H1 (cell line): ENCODE results near the gene SPRING1.

Source experiments
- ASH2L ChIP-seq: fragments of 200-600, 300-600 bp; sonication (generic); IDR thresholded peaks from one replicate; pipeline ENCODE4 v1.7.1; 2017; ENCODE audit warnings: low read length
- BCL11A ChIP-seq, 2 experiments: IDR thresholded peaks; one replicate each; pipeline ENCODE4 v1.6.1; 2011; ENCODE audit warnings: low read depth in 2 of 2, low read length in 2 of 2, mild to moderate bottlenecking in 2 of 2
- CHD1 ChIP-seq: IDR thresholded peaks from 2 replicates; pipeline ENCODE4 v1.6.1; 2012; ENCODE audit warnings: low read depth, low read length, improper control_type of control experiment
- CREB1 ChIP-seq: IDR thresholded peaks from 2 replicates; pipeline ENCODE4 v1.6.1; 2012; ENCODE audit warnings: inconsistent platforms
- EP300 ChIP-seq, 2 experiments: IDR thresholded peaks; 1 replicate in 1 of 2; 2 replicates in 1 of 2; pipeline ENCODE4 v1.6.1; 2011 to 2012; ENCODE audit warnings: low read depth in 2 of 2, low read length in 2 of 2, mild to moderate bottlenecking in 2 of 2, borderline replicate concordance in 1 of 2, inconsistent platforms in 1 of 2, moderate library complexity in 1 of 2
- EZH2 ChIP-seq: fragments of 200-600 bp; sonication (generic); IDR thresholded peaks from 2 replicates; pipeline ENCODE4 v1.7.1; 2012; ENCODE audit warnings: low read depth, mild to moderate bottlenecking, moderate library complexity, low read length, inconsistent platforms; ENCODE audit not compliant: severe bottlenecking
- JUND ChIP-seq: IDR thresholded peaks from 2 replicates; pipeline ENCODE4 v1.6.1; 2011; ENCODE audit warnings: mild to moderate bottlenecking, improper control_type of control experiment, low read length
- NRF1 ChIP-seq: IDR thresholded peaks from 2 replicates; pipeline ENCODE4 v1.6.1; 2011; ENCODE audit warnings: mild to moderate bottlenecking, low read depth, low read length, improper control_type of control experiment
- POLR2AphosphoS5 ChIP-seq: IDR thresholded peaks from 2 replicates; pipeline ENCODE4 v1.6.1; 2011; ENCODE audit warnings: low read depth, low read length
- SRF ChIP-seq: IDR thresholded peaks from 2 replicates; pipeline ENCODE4 v1.6.1; 2011; ENCODE audit warnings: mild to moderate bottlenecking, low read depth, low read length, moderate library complexity
- TAF1 ChIP-seq: IDR thresholded peaks from 2 replicates; pipeline ENCODE4 v1.6.1; 2011; ENCODE audit warnings: mild to moderate bottlenecking, low read depth, low read length
- TBP ChIP-seq: IDR thresholded peaks from 2 replicates; pipeline ENCODE4 v1.6.1; 2011; ENCODE audit warnings: low read depth, low read length, improper control_type of control experiment
- TCF12 ChIP-seq: IDR thresholded peaks from 2 replicates; pipeline ENCODE4 v1.6.1; 2011; ENCODE audit warnings: low read depth, mild to moderate bottlenecking, low read length
- TF ChIP-seq, protein P1 (sequence below), 3 experiments: IDR thresholded peaks; 1 replicate in 2 of 3; 2 replicates in 1 of 3; pipeline versions ENCODE4 v1.5.1 to v1.6.1; 2011; ENCODE audit warnings: low read length in 3 of 3, mild to moderate bottlenecking in 3 of 3, inconsistent platforms in 2 of 3, low read depth in 1 of 3, moderate library complexity in 1 of 3; ENCODE audit not compliant: insufficient read depth in 1 of 3; ENCODE audit errors: control extremely low read depth in 1 of 3

- TF ChIP-seq SRF: no peak
- no peak for TF ChIP-seq NRF1
- no peak for TF ChIP-seq POLR2AphosphoS5
- TF ChIP-seq EZH2: no peak
- no peak for TF ChIP-seq JUND
- TF ChIP-seq TBP: no peak
- TF ChIP-seq, protein P1, sequence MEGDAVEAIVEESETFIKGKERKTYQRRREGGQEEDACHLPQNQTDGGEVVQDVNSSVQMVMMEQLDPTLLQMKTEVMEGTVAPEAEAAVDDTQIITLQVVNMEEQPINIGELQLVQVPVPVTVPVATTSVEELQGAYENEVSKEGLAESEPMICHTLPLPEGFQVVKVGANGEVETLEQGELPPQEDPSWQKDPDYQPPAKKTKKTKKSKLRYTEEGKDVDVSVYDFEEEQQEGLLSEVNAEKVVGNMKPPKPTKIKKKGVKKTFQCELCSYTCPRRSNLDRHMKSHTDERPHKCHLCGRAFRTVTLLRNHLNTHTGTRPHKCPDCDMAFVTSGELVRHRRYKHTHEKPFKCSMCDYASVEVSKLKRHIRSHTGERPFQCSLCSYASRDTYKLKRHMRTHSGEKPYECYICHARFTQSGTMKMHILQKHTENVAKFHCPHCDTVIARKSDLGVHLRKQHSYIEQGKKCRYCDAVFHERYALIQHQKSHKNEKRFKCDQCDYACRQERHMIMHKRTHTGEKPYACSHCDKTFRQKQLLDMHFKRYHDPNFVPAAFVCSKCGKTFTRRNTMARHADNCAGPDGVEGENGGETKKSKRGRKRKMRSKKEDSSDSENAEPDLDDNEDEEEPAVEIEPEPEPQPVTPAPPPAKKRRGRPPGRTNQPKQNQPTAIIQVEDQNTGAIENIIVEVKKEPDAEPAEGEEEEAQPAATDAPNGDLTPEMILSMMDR (IDR thresholded peaks at IDR 0.05; ENCODE audit: control extremely low read depth in 1 of 3, insufficient read depth in 1 of 3, low read depth in 1 of 3, low read length in 3 of 3): no peak
- no peak for TF ChIP-seq EP300 (IDR thresholded peaks at IDR 0.05; ENCODE audit: borderline replicate concordance in 1 of 2, low read depth in 2 of 2, low read length in 2 of 2)
- no peak for TF ChIP-seq TAF1
- TF ChIP-seq CHD1: no peak
- no peak for TF ChIP-seq TCF12
- TF ChIP-seq BCL11A (IDR thresholded peaks at IDR 0.05; ENCODE audit: low read depth in 2 of 2, low read length in 2 of 2): no peak
- TF ChIP-seq CREB1: no peak
- no peak for TF ChIP-seq ASH2L
Observed at GRCh38 chr12:116710370-116711150, 27.3 kb downstream of the SPRING1 start.
